ENCODE data around the gene PEX26.
"Not testable (repeated sequence)": the region's sequence is repeated elsewhere in the genome, so short reads cannot be mapped to it uniquely, and the experiment has no call there.

Gene PEX26

DNA sequence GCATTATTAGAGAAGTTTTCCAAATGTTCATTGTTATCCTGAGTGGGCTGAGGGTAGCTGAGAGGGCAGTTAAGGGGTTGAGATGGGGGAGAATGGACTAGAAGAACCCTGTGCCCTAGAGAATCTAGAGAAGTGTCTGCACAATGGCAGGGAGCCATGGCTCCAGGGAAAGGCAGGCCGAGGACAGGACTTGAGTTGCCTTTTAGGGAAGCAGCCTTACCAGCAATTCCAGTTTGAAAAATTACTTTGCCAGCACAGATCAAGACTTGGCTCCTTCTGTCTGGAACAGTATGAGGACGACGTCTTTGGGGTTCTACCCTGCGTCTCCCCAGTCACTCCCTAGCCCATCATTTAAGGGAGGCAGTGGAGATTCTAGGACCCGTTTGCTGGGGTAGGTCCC, 27.7 kb upstream of the PEX26 start:
- no peak for DNase-seq (ENCODE audit: low spot score)
- Histone ChIP-seq H3K4me1 (ENCODE audit: insufficient read depth, poor library complexity, severe bottlenecking) (no peaks in the 10 kb centered on the region), H3K27me3 (ENCODE audit: insufficient read depth, poor library complexity, severe bottlenecking) (no peaks in the 10 kb centered on the region), H3K9me3 (ENCODE audit: severe bottlenecking) (no peaks in the 10 kb centered on the region), H3K36me3 (ENCODE audit: low read depth) (no peaks in the 10 kb centered on the region), H3K27ac (ENCODE audit: poor library complexity, severe bottlenecking) (no peak overlapping the region), H3K4me3 (ENCODE audit: severe bottlenecking) (no peak overlapping the region)
- TF ChIP-seq, protein P1, sequence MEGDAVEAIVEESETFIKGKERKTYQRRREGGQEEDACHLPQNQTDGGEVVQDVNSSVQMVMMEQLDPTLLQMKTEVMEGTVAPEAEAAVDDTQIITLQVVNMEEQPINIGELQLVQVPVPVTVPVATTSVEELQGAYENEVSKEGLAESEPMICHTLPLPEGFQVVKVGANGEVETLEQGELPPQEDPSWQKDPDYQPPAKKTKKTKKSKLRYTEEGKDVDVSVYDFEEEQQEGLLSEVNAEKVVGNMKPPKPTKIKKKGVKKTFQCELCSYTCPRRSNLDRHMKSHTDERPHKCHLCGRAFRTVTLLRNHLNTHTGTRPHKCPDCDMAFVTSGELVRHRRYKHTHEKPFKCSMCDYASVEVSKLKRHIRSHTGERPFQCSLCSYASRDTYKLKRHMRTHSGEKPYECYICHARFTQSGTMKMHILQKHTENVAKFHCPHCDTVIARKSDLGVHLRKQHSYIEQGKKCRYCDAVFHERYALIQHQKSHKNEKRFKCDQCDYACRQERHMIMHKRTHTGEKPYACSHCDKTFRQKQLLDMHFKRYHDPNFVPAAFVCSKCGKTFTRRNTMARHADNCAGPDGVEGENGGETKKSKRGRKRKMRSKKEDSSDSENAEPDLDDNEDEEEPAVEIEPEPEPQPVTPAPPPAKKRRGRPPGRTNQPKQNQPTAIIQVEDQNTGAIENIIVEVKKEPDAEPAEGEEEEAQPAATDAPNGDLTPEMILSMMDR (IDR thresholded peaks at IDR 0.05; ENCODE audit: poor library complexity, severe bottlenecking) = no peak
- no peak for ATAC-seq (ENCODE audit: low read depth)

DNA sequence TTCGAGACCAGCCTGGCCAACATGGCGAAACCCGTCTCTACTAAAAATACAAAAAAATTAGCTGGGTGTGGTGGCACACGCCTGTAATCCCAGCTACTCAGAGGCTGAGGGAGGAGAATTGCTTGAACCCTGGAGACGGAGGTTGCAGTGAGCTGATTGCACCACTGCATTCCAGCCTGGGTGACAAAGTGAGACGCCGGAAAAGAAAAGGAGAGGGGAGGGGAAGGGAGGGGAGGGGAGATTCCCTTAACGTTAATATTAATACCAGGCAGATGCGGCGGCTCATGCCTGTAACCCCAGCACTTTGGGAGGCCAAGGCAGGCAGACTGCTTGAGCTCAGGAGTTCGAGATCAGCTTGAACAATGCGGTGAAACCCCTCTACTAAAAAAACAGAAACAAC, 26.7 kb upstream of the PEX26 start:
- not testable (repeated sequence) for H3K9me3 ChIP-seq (ENCODE audit: severe bottlenecking); ATAC-seq (ENCODE audit: low read depth); H3K4me1 ChIP-seq (ENCODE audit: insufficient read depth, poor library complexity, severe bottlenecking); H3K4me3 ChIP-seq (ENCODE audit: severe bottlenecking); H3K27me3 ChIP-seq (ENCODE audit: insufficient read depth, poor library complexity, severe bottlenecking); DNase-seq (ENCODE audit: low spot score); H3K27ac ChIP-seq (ENCODE audit: poor library complexity, severe bottlenecking); H3K36me3 ChIP-seq (ENCODE audit: low read depth)

DNA sequence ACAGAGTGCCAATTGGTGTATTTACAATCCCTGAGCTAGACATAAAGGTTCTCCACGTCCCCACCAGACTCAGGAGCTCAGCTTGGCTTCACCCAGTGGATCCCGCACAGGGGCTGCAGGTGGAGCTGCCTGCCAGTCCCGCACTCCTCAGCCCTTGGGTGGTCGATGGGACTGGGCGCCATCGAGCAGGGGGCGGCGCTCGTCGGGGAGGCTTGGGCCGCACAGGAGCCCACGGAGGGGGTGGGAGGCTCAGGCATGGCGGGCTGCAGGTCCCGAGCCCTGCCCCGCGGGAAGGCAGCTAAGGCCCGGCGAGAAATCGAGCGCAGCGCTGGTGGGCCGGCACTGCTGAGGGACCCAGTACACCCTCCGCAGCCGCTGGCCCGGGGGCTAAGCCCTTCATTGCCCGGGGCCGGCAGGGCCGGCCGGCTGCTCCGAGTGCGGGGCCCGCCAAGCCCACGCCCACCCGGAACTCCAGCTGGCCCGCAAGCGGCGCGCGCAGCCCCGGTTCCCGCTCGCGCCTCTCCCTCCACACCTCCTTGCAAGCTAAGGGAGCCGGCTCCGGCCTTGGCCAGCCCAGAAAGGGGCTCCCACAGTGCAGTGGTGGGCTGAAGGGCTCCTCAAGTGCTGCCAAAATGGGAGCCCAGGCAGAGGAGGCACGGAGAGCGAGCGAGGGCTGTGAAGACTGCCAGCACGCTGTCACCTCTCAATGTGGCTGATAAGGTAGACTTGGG, 24.4 kb upstream of the PEX26 start:
- not testable (repeated sequence) for H3K4me3 ChIP-seq (ENCODE audit: severe bottlenecking); H3K27ac ChIP-seq (ENCODE audit: poor library complexity, severe bottlenecking); H3K9me3 ChIP-seq (ENCODE audit: severe bottlenecking); DNase-seq (ENCODE audit: low spot score); H3K27me3 ChIP-seq (ENCODE audit: insufficient read depth, poor library complexity, severe bottlenecking); ATAC-seq (ENCODE audit: low read depth); H3K36me3 ChIP-seq (ENCODE audit: low read depth)
- H3K4me1 ChIP-seq (ENCODE audit: insufficient read depth, poor library complexity, severe bottlenecking) = peaks cover 19% of the 10 kb centered on the region

DNA sequence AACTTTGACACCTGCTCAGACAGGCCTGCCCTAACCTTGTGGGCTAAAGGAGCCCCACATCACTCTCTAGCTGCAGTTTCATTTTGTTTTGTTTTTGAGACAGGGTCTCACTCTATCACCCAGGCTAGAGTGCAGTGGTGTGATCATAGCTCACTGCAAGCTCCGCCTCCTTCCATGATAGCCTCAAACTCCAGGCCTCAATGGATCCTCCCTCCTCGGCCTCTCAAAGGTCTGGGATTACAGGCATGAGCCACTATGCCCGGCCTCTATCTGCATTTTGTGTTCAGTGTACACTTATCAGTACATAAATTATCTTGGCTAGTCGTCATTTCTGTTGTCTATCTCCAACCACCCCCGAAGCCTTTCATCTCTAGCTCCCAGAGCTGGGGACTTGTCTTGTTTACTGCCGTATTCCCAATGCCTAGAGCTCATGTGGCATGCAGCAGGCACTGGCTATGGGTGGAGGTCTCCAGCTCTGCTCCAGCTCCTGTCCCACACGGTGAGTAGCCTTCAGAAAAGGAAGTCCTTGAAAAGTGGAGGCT, 22.1 kb upstream of the PEX26 start:
- H3K27me3 ChIP-seq (ENCODE audit: insufficient read depth, poor library complexity, severe bottlenecking) = no peaks in the 10 kb centered on the region
- H3K9me3 ChIP-seq (ENCODE audit: severe bottlenecking) = no peaks in the 10 kb centered on the region
- peaks cover 19% of the 10 kb centered on the region for H3K4me1 ChIP-seq (ENCODE audit: insufficient read depth, poor library complexity, severe bottlenecking)
- H3K36me3 ChIP-seq (ENCODE audit: low read depth) = no peaks in the 10 kb centered on the region
- H3K4me3 ChIP-seq (ENCODE audit: severe bottlenecking) = no peak overlapping the region
- ATAC-seq (ENCODE audit: low read depth) = no peak
- DNase-seq (ENCODE audit: low spot score) = no peak
- TF ChIP-seq, protein P1 (IDR thresholded peaks at IDR 0.05; ENCODE audit: poor library complexity, severe bottlenecking) = no peak
- H3K27ac ChIP-seq (ENCODE audit: poor library complexity, severe bottlenecking) = peak overlapping the region; percentile 13

DNA sequence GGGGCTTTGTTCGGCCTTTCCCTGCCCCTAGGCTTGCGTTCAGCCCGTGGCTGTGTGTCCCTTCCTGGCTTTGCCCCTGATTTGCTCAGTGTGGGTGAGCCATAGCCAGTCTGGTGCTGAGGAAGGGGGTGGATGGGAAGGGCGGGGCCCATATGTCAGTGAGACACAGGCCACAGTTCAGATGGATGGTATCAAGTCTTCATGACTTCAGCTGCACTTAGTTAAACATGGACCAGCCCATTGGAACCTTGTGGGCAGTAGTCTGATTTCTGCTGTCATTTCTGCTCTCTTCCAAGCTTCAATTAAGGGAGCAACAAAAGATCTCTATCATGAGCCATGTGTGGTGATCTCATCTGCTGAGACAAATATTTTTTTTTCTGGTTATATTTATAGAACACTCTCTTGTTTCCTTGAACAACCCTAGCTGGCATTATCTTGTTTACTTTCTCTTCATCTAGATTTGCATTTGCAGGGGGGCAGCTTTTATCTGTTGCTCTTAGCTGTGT, 21.6 kb upstream of the PEX26 start:
- ATAC-seq (ENCODE audit: low read depth) = peak; percentile 46; the same call in 2 of the 3 replicates
- H3K36me3 ChIP-seq (ENCODE audit: low read depth) = no peaks in the 10 kb centered on the region
- peak overlapping the region; percentile 13 for H3K27ac ChIP-seq (ENCODE audit: poor library complexity, severe bottlenecking)
- TF ChIP-seq, protein P1 (IDR thresholded peaks at IDR 0.05; ENCODE audit: poor library complexity, severe bottlenecking) = no peak
- no peak overlapping the region for H3K4me3 ChIP-seq (ENCODE audit: severe bottlenecking)
- DNase-seq (ENCODE audit: low spot score) = no peak
- peaks cover 23% of the 10 kb centered on the region for H3K4me1 ChIP-seq (ENCODE audit: insufficient read depth, poor library complexity, severe bottlenecking)
- no peaks in the 10 kb centered on the region for H3K9me3 ChIP-seq (ENCODE audit: severe bottlenecking)
- H3K27me3 ChIP-seq (ENCODE audit: insufficient read depth, poor library complexity, severe bottlenecking) = no peaks in the 10 kb centered on the region
